SK-N-SH treated with all-trans-retinoic acid at 6 μM for 48 hours (cell line): ENCODE measurements around the gene RAB35.

Experiments
- CSDC2 ChIP-seq: fragments of 250-450 bp; sonication (Bioruptor Pico); IDR thresholded peaks from 2 replicates; pipeline ENCODE4 v1.5.0; 2020; ENCODE audit warnings: mild to moderate bottlenecking, moderate library complexity
- GLIS3 ChIP-seq: fragments of 250-450 bp; sonication (Bioruptor Pico); IDR thresholded peaks from 2 replicates; pipeline ENCODE4 v1.5.0; 2020; ENCODE audit warnings: mild to moderate bottlenecking, moderate library complexity
- ISL1 ChIP-seq: fragments of 250-450 bp; sonication (Bioruptor Pico); IDR thresholded peaks from 2 replicates; pipeline ENCODE4 v2.1.2; 2022; ENCODE audit warnings: mild to moderate bottlenecking, moderate library complexity
- RARB ChIP-seq: fragments of 250-450 bp; sonication (Bioruptor Pico); IDR thresholded peaks from 2 replicates; pipeline ENCODE4 v1.8.0; 2021; ENCODE audit warnings: mild to moderate bottlenecking, moderate library complexity
- TOX ChIP-seq: fragments of 250-450 bp; sonication (Bioruptor Pico); IDR thresholded peaks from 2 replicates; pipeline ENCODE4 v1.8.0; 2021; ENCODE audit warnings: mild to moderate bottlenecking, moderate library complexity, borderline replicate concordance
- ZFP3 ChIP-seq: fragments of 250-450 bp; sonication (Bioruptor Pico); IDR thresholded peaks from 2 replicates; pipeline ENCODE4 v1.5.0; 2020; ENCODE audit warnings: mild to moderate bottlenecking, moderate library complexity
- ZFP30 ChIP-seq: fragments of 450-650 bp; formaldehyde crosslinking; IDR thresholded peaks from 2 replicates; pipeline ENCODE4 v1.5.0; 2022; ENCODE audit warnings: mild to moderate bottlenecking, moderate library complexity
- ZNF70 ChIP-seq: fragments of 450-650 bp; formaldehyde crosslinking; IDR thresholded peaks from 2 replicates; pipeline ENCODE4 v1.5.0; 2020; ENCODE audit warnings: mild to moderate bottlenecking, moderate library complexity
- TF ChIP-seq, protein P1 (sequence below): fragments of 250-450 bp; sonication (Bioruptor Pico); IDR thresholded peaks from 2 replicates; pipeline ENCODE4 v1.5.1; 2020; ENCODE audit warnings: low read depth, mild to moderate bottlenecking, moderate library complexity
- TF ChIP-seq, protein P2 (sequence below): fragments of 250-450 bp; sonication (Bioruptor Pico); IDR thresholded peaks from 2 replicates; pipeline ENCODE4 v1.5.0; 2020; ENCODE audit warnings: mild to moderate bottlenecking, moderate library complexity
- TF ChIP-seq, protein P3 (sequence below): fragments of 250-450 bp; sonication (Bioruptor Pico); IDR thresholded peaks from 2 replicates; pipeline ENCODE4 v1.8.0; 2021; ENCODE audit warnings: low read depth, mild to moderate bottlenecking, moderate library complexity, borderline replicate concordance

DNA sequence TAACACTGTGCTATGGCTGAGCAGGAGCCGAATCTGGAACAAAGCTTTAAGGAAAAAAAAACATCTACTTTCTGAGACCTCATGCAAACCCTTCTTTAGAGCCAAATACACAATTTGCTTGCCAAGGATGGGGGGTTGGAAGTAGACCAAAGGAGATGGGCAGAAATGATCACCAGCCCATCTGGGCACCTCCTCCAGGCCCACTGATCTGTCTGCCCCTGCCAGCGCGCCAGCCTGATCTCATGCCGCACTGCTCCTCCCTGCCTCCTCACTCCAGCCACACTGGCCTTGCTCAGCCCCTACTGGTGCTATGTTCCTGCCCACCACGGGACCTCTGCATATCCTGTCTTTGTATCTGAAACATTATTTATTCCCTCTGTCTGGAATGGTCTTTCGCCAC is 24.8 kb upstream of the RAB35 start:
- no peak for TF ChIP-seq CSDC2 (CRISPR knock-in tag)
- no peak for TF ChIP-seq TOX (CRISPR knock-in tag)
- TF ChIP-seq, protein P1, sequence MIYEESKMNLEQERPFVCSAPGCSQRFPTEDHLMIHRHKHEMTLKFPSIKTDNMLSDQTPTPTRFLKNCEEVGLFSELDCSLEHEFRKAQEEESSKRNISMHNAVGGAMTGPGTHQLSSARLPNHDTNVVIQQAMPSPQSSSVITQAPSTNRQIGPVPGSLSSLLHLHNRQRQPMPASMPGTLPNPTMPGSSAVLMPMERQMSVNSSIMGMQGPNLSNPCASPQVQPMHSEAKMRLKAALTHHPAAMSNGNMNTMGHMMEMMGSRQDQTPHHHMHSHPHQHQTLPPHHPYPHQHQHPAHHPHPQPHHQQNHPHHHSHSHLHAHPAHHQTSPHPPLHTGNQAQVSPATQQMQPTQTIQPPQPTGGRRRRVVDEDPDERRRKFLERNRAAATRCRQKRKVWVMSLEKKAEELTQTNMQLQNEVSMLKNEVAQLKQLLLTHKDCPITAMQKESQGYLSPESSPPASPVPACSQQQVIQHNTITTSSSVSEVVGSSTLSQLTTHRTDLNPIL: no peak
- TF ChIP-seq ISL1: no peak
- TF ChIP-seq GLIS3 (CRISPR knock-in tag): no peak
- TF ChIP-seq, protein P2, sequence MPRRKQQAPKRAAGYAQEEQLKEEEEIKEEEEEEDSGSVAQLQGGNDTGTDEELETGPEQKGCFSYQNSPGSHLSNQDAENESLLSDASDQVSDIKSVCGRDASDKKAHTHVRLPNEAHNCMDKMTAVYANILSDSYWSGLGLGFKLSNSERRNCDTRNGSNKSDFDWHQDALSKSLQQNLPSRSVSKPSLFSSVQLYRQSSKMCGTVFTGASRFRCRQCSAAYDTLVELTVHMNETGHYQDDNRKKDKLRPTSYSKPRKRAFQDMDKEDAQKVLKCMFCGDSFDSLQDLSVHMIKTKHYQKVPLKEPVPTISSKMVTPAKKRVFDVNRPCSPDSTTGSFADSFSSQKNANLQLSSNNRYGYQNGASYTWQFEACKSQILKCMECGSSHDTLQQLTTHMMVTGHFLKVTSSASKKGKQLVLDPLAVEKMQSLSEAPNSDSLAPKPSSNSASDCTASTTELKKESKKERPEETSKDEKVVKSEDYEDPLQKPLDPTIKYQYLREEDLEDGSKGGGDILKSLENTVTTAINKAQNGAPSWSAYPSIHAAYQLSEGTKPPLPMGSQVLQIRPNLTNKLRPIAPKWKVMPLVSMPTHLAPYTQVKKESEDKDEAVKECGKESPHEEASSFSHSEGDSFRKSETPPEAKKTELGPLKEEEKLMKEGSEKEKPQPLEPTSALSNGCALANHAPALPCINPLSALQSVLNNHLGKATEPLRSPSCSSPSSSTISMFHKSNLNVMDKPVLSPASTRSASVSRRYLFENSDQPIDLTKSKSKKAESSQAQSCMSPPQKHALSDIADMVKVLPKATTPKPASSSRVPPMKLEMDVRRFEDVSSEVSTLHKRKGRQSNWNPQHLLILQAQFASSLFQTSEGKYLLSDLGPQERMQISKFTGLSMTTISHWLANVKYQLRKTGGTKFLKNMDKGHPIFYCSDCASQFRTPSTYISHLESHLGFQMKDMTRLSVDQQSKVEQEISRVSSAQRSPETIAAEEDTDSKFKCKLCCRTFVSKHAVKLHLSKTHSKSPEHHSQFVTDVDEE (CRISPR knock-in tag): no peak
- TF ChIP-seq ZFP30 (CRISPR knock-in tag): no peak
- TF ChIP-seq ZFP3 (CRISPR knock-in tag): no peak
- TF ChIP-seq ZNF70: no peak
- TF ChIP-seq RARB (CRISPR knock-in tag): no peak
- TF ChIP-seq, protein P3, sequence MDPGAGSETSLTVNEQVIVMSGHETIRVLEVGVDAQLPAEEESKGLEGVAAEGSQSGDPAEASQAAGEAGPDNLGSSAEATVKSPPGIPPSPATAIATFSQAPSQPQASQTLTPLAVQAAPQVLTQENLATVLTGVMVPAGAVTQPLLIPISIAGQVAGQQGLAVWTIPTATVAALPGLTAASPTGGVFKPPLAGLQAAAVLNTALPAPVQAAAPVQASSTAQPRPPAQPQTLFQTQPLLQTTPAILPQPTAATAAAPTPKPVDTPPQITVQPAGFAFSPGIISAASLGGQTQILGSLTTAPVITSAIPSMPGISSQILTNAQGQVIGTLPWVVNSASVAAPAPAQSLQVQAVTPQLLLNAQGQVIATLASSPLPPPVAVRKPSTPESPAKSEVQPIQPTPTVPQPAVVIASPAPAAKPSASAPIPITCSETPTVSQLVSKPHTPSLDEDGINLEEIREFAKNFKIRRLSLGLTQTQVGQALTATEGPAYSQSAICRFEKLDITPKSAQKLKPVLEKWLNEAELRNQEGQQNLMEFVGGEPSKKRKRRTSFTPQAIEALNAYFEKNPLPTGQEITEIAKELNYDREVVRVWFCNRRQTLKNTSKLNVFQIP: no peak
